Subcutaneous adipose tissue (tissue), 4 donors: Measurements from ENCODE around the gene CEP152. TPM values are rescaled to one million over a fixed set of nuclear protein-coding genes. Genes with fewer than 3 reads are reported as not detected.

Experiments
- total RNA-seq, 4 donors: library from RNA; depleted of rRNA; stranded (reverse); fragments of >200 nt; gene quantifications; one replicate each; pipeline ENCODE4 v1.1.0, GENCODE V29; 2016
- TF ChIP-seq, protein P1 (sequence below): fragments of 450-650 bp; IDR thresholded peaks from one replicate; pipeline ENCODE4 v1.5.1; 2016; ENCODE audit warnings: low read depth, mild to moderate bottlenecking, control low read depth, antibody characterized with exemption, moderate library complexity

The CEP152 gene
- total RNA-seq, 4 donors from 2014 or later: 3.4 to 7.1 (median 5.7) TPM

DNA sequence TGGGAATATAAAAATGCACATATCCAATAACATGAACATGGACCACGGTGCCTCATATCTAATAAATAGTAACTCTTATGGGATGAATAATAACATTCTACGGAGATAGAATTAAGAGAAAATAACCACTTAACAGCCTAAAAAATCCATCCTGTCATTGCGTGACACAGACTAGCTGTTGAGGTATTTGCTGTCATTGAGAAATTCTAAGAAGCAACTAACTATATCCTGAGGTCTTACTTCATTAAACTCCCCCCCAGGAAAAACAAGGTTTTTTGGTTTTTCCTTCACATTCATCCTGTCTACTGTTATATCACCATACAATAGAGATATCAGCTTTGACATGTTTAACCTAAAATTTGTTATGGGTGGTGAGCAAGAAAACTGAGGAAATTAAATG is 14.3 kb downstream of the CEP152 start:
- TF ChIP-seq, protein P1, sequence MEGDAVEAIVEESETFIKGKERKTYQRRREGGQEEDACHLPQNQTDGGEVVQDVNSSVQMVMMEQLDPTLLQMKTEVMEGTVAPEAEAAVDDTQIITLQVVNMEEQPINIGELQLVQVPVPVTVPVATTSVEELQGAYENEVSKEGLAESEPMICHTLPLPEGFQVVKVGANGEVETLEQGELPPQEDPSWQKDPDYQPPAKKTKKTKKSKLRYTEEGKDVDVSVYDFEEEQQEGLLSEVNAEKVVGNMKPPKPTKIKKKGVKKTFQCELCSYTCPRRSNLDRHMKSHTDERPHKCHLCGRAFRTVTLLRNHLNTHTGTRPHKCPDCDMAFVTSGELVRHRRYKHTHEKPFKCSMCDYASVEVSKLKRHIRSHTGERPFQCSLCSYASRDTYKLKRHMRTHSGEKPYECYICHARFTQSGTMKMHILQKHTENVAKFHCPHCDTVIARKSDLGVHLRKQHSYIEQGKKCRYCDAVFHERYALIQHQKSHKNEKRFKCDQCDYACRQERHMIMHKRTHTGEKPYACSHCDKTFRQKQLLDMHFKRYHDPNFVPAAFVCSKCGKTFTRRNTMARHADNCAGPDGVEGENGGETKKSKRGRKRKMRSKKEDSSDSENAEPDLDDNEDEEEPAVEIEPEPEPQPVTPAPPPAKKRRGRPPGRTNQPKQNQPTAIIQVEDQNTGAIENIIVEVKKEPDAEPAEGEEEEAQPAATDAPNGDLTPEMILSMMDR: no peak

DNA sequence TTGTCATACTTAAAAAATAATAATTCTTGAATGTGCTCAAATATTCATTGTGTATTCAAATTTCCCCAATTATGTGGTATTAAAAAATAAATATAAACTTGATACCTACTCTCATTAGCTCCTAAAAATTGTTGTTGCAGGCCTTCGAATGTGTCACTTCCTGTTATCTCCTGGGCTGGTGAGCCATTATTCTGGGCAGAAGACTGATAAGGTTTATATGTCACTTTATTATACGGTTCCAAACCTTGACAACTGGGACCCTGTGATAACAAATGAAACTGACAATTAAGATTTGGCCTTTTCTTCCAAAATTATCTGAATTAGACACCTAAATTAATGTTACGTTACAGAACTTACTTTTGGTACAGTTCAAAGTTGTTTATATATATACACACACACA is 15.0 kb downstream of the CEP152 start:
- TF ChIP-seq, protein P1: no peak

DNA sequence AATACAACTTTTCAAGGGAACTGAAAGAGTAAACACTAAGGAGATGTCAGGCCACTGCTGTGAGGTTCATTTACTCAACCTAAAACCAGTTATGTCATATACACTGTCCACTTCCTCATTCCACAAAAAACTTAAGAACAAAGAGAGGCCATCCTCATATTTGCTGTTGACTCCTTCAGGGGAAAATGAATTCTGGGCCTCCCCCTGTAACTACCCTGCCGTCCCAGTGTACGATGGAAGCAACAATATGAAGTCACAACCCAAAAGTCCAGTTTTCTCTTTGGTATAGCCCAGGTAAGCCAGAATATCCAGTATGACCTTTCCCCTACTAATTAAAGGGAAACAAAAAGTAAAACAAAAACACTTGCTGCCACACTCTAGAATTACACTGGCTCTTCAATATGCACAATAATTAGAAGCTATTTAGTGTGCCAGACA is 16.2 kb downstream of the CEP152 start:
- TF ChIP-seq, protein P1: no peak

DNA sequence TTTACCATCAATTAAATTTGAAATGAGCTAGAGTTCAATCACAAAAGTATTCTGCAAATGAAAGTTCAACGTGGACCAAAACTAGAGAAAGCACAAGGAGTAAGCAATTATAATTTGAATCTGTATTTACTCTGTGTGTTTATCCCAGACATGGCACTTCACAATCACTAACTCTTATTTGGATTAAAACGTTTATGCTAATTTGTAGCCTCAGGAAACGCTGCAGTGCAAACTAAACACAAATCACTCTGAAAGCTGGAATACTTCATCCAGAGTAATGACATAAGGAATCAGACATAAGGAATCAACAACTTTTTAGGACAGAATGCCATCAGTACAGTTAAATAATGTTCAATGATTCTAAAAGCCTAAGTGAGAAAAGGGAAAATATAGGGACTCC is 18.5 kb downstream of the CEP152 start:
- TF ChIP-seq, protein P1: no peak

DNA sequence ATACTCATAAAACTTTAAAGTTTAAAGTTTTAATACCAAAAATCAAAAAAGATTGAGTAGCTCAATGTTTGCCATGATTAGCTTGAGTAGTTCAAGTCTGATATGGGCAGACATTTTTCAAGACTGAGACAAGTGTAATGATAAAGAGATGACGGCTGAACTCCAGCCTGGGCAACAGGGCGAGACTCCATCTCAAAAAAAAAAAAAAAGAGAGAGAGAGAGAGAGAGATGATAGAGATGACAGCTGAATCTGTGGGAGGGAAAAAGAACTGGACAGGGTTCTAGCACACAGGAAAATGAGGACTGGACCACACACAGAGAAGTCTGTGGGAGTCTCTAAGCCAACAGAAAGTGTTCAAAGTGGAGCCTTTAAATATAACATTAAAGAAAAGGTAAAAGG is 25.2 kb downstream of the CEP152 start:
- TF ChIP-seq, protein P1: no peak

DNA sequence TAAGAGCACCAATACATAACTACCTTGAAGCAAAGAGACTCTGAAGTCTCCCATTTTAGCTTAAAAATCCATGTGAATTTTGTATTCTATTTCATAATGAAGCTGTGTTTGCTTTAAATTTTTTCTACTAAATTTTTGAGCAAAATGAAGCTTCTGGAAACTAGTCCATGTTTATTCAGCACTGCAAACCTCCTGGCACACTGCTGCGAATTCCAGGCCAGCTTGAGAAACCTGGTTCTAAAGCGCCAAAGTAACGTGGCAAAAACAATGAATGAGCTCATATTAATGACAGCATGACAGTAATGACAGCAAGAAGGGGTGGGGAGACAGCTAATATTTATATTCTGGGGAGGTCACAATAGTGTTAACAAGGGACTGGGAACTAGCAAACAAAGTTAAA is 25.7 kb downstream of the CEP152 start:
- TF ChIP-seq, protein P1: no peak

DNA sequence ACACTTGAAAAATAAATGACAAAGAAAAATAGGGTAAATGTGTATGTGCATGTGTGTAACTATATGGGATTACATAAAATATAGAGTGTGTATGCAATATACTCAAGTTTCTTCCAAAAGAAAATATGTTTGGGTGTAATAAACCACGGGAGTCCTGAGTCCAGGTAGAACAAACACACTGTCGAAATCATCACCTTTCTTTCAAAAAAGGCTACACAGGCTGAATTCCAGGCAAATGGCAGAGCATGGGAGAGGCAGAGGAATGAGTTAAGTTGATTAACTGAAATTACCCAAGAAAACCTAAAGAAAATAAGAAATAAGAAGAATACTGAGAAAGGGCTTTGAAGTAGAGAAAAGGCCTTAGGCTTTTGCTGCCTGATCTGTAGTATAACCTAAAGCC is 26.1 kb downstream of the CEP152 start:
- TF ChIP-seq, protein P1: no peak

DNA sequence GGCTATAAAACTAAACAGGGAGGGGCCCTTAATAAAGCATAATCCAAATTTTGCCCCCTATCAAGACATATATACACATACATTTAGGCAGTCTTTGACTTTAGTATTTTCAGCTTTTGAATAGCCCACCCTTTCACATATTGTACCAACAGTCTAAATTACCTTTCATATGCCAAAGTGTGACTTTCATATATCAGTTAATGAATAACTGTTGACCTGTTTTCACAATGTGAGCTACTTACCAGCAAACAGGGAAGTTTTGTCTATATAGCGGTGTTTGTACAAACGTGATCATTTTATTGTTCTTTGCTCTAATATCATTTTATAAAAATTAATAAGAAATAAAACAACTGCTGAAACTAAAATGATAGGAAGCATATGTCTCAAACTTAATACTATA is 28.0 kb downstream of the CEP152 start:
- TF ChIP-seq, protein P1: no peak
